Umbilical cord (tissue), 1 donor: Measurements from ENCODE around the gene P2RY10. TPM values are rescaled to one million over a fixed set of nuclear protein-coding genes. Genes with fewer than 3 reads are reported as not detected.

Source experiments
- total RNA-seq: library from RNA; depleted of rRNA; stranded (reverse); fragments of >200 nt; gene quantifications from one replicate; pipeline ENCODE4 v1.2.3, GENCODE V29; 2014; ENCODE audit warnings: low replicate concordance; ENCODE audit not compliant: insufficient read depth

P2RY10 gene
- total RNA-seq, 1 donor from 2014 or later: 2.4 TPM

Other genes starting within 250 kb of the P2RY10 start
- gene LPAR4, start 197.7 kb upstream of the P2RY10 start, total RNA-seq: 4.8 TPM
- 4.1 TPM for gene GPR174, start 199.3 kb downstream of the P2RY10 start, total RNA-seq